CD14-positive monocyte (primary cell): Measurements from ENCODE around the gene FAM90A1. TPM values are rescaled to one million over a fixed set of nuclear protein-coding genes. Genes with fewer than 3 reads are reported as not detected.
"Not testable (repeated sequence)": the region's sequence is repeated elsewhere in the genome, so short reads cannot be mapped to it uniquely, and the experiment has no call there.

Source experiments
- DNase-seq, 3 donors: peaks; one replicate each; pipeline ENCODE4 v3.0.0-alpha.2; 2011 to 2022
- H2AFZ ChIP-seq: 2 replicates; pipeline ENCODE4 v1.6.0; 2012; ENCODE audit warnings: mild to moderate bottlenecking, low read depth, low read length, inconsistent platforms; ENCODE audit not compliant: insufficient read depth, poor library complexity, severe bottlenecking
- H3K27ac ChIP-seq, 2 donors: 1 replicate in 1 of 2; 2 replicates in 1 of 2; pipeline ENCODE4 v1.5.1; 2012 to 2013; ENCODE audit warnings: low read length in 2 of 2, control low read depth in 1 of 2, inconsistent platforms in 1 of 2, low read depth in 1 of 2, mild to moderate bottlenecking in 1 of 2
- H3K27me3 ChIP-seq, 2 donors: one replicate each; pipeline versions ENCODE4 v1.6.0 to v1.6.1; 2011 to 2013; ENCODE audit warnings: low read length in 2 of 2; ENCODE audit not compliant: control insufficient read depth in 2 of 2, insufficient read depth in 2 of 2
- H3K36me3 ChIP-seq, 2 donors: replicated peaks in 1 of 2; 1 replicate in 1 of 2; 2 replicates in 1 of 2; pipeline versions ENCODE4 v1.5.1 to v1.6.1; 2012 to 2013; ENCODE audit warnings: low read length in 2 of 2, control low read depth in 1 of 2, inconsistent platforms in 1 of 2, mild to moderate bottlenecking in 1 of 2; ENCODE audit not compliant: insufficient read depth in 2 of 2, control insufficient read depth in 1 of 2
- H3K4me1 ChIP-seq, 2 donors: 1 replicate in 1 of 2; 2 replicates in 1 of 2; pipeline versions ENCODE4 v1.5.1 to v1.6.1; 2012 to 2013; ENCODE audit warnings: low read length in 2 of 2, control low read depth in 1 of 2, inconsistent platforms in 1 of 2, mild to moderate bottlenecking in 1 of 2, moderate library complexity in 1 of 2; ENCODE audit not compliant: insufficient read depth in 2 of 2, control insufficient read depth in 1 of 2
- H3K4me2 ChIP-seq: replicated peaks from 2 replicates; pipeline ENCODE3; 2012; ENCODE audit warnings: low read length, moderate library complexity, mild to moderate bottlenecking; ENCODE audit not compliant: poor library complexity, severe bottlenecking; ENCODE audit errors: extremely low read depth
- H3K4me3 ChIP-seq, 3 experiments: fragments of 200-600 bp in 1 of 3; sonication (generic) in 1 of 3; replicated peaks in 1 of 3; 1 replicate in 2 of 3; 2 replicates in 1 of 3; pipeline ENCODE4 v1.5.1; 2011 to 2013; ENCODE audit warnings: low read length in 3 of 3, mild to moderate bottlenecking in 3 of 3, control low read depth in 2 of 3, low read depth in 2 of 3, inconsistent platforms in 1 of 3, moderate library complexity in 1 of 3
- H3K79me2 ChIP-seq: 2 replicates; pipeline ENCODE4 v1.6.0; 2012; ENCODE audit warnings: mild to moderate bottlenecking, control low read depth, inconsistent platforms, low read length, moderate library complexity; ENCODE audit not compliant: insufficient read depth
- H3K9ac ChIP-seq: 2 replicates; pipeline ENCODE4 v1.6.0; 2017; ENCODE audit warnings: low read length, mild to moderate bottlenecking; ENCODE audit not compliant: insufficient read depth, poor library complexity, severe bottlenecking
- H3K9me3 ChIP-seq, 2 donors: replicated peaks in 1 of 2; 1 replicate in 1 of 2; 2 replicates in 1 of 2; pipeline versions ENCODE4 v1.5.1 to v1.6.1; 2012 to 2013; ENCODE audit warnings: low read length in 2 of 2, control low read depth in 1 of 2; ENCODE audit not compliant: control insufficient read depth in 1 of 2, insufficient read depth in 1 of 2
- H4K20me1 ChIP-seq: 2 replicates; pipeline ENCODE4 v1.6.0; 2012; ENCODE audit warnings: mild to moderate bottlenecking, low read length, control low read depth, moderate library complexity; ENCODE audit not compliant: insufficient read depth
- H3K27ac Mint-ChIP-seq, 7 donors: one replicate each; pipeline ENCODE4 v1.8.0; 2020; ENCODE audit warnings: mild to moderate bottlenecking in 7 of 7, mixed read lengths in 7 of 7, moderate library complexity in 6 of 7, inconsistent platforms in 2 of 7
- H3K27me3 Mint-ChIP-seq, 3 donors: one replicate each; pipeline ENCODE4 v1.8.0; 2021 to 2022; ENCODE audit warnings: low read depth in 3 of 3, mild to moderate bottlenecking in 3 of 3, mixed read lengths in 3 of 3, moderate library complexity in 3 of 3, inconsistent platforms in 1 of 3
- H3K36me3 Mint-ChIP-seq, 2 donors: one replicate each; pipeline ENCODE4 v1.8.0; 2020; ENCODE audit warnings: mixed read lengths in 2 of 2, inconsistent platforms in 1 of 2, mild to moderate bottlenecking in 1 of 2
- H3K4me1 Mint-ChIP-seq: one replicate; pipeline ENCODE4 v1.8.0; 2020; ENCODE audit warnings: mild to moderate bottlenecking, mixed read lengths
- H3K4me3 Mint-ChIP-seq, 2 donors: one replicate each; pipeline ENCODE4 v1.8.0; 2020; ENCODE audit warnings: mild to moderate bottlenecking in 2 of 2, mixed read lengths in 2 of 2, moderate library complexity in 1 of 2
- H3K9me3 Mint-ChIP-seq, 7 donors: one replicate each; pipeline ENCODE4 v1.8.0; 2020 to 2022; ENCODE audit warnings: mixed read lengths in 7 of 7, mild to moderate bottlenecking in 6 of 7, moderate library complexity in 6 of 7, inconsistent platforms in 2 of 7
- WGBS: methylation state at CpG from one replicate; pipeline ENCODE4 v1.1.5; 2013; ENCODE audit warnings: missing lambda C conversion rate; ENCODE audit not compliant: insufficient coverage; 5-methylcytosine and 5-hydroxymethylcytosine counted together
- intact Hi-C, 2 donors: fragments of 100-400 bp; cut with micrococcal nuclease; formaldehyde crosslinking; loops; one replicate each; pipeline versions ENCODE4 v1.15.0 to v1.15.1; 2023
- polyA plus RNA-seq, 3 donors: library from polyadenylated mRNA; depleted of rRNA in 1 of 3; unstranded in 2 of 3; stranded (reverse) in 1 of 3; fragments of 300-500 nt in 2 of 3; fragments of >200 nt in 1 of 3; fragmentation: Illumina TruSeq in 2 of 3; gene quantifications; 1 replicate in 2 of 3; 2 replicates in 1 of 3; pipeline ENCODE4 v1.2.3, GENCODE V29; 2012 to 2021

FAM90A1 gene
- polyA plus RNA-seq, 3 donors = 0.25 TPM; not detected in 2

GRCh38 chr12:8242622-8242879 is 15.1 kb upstream of the FAM90A1 start:
- Mint-ChIP-seq H3K27me3 (peaks cover 2 to 13% (median 11%) of the 10 kb centered on the region in 3 donors), H3K4me3 (peak overlapping the region; percentile 79 to 88), H3K27ac (peak overlapping the region in 6 of 7 donors; percentile 46 to 86 (median 71)), H3K4me1 (peaks cover 12% of the 10 kb centered on the region)
- peak overlapping the region; percentile 59 for H3K9ac ChIP-seq
- H3K4me2 ChIP-seq = peak overlapping the region; percentile 72
- H4K20me1 ChIP-seq, H3K79me2 ChIP-seq, H3K36me3 ChIP-seq, H3K27me3 ChIP-seq, intact Hi-C loops, H3K9me3 Mint-ChIP-seq, H3K9me3 ChIP-seq, H3K36me3 Mint-ChIP-seq, DNase-seq: not testable (repeated sequence)
- under 1% methylated on average over 28 of the region's 28 CpGs for WGBS
- peak overlapping the region in 1 of 2 donors; percentile 61 for H3K27ac ChIP-seq
- peak overlapping the region; percentile 57 to 86 (median 79) for H3K4me3 ChIP-seq
- H2AFZ ChIP-seq = peak overlapping the region; percentile 85
- peaks cover 9 to 11% of the 10 kb centered on the region in 2 donors for H3K4me1 ChIP-seq

DNA sequence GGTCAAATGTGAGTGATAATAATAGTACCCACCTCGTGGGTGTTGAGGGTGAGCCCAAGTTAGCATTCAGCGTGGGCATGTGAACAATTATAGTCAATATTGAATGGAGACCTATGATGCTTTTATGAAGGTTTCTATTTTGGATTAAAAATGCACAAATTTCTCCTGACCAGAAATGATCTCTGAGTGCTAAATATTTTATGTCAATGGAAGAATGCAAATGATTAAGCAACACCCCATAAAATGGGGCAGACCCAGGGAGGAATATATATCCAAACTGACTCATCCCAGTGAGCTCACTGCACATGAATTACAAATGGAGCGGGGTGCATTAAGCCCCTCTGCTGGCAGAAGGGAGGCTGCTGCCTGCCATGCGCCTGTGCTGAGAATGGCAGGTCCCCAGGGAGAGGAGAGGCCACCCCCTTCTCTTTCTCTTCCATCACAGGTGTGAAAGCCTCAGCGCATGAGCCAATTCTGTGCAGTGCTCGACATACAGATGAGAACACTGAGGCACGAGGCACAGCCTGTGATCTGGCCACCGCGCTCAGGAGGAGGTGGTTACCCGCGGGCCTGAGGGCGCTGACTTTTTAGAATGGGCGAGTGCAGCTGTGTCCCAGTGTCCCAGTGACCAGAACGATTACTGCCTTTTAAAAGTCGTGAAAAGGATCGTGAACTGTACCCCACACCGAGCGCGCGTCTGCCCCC is 14.7 kb upstream of the FAM90A1 start:
- Histone ChIP-seq H2AFZ (peak overlapping the region; percentile 85), H3K27ac (peak overlapping the region in 1 of 2 donors; percentile 61), H3K4me1 (peaks cover 9 to 11% of the 10 kb centered on the region in 2 donors), H3K4me2 (peak overlapping the region; percentile 72), H3K9ac (peak overlapping the region; percentile 59), H3K4me3 (peak overlapping the region; percentile 57 to 86 (median 79))
- H3K79me2 ChIP-seq, H4K20me1 ChIP-seq, H3K9me3 Mint-ChIP-seq, H3K27me3 ChIP-seq, H3K36me3 Mint-ChIP-seq, intact Hi-C loops, H3K36me3 ChIP-seq, H3K9me3 ChIP-seq: not testable (repeated sequence)
- peaks cover 2 to 14% (median 11%) of the 10 kb centered on the region in 3 donors for H3K27me3 Mint-ChIP-seq
- WGBS = 6% methylated on average over 16 of the region's 20 CpGs
- H3K4me1 Mint-ChIP-seq = peaks cover 12% of the 10 kb centered on the region
- H3K4me3 Mint-ChIP-seq = peak overlapping the region; percentile 79 to 88
- DNase-seq = peak in 1 of 3 donors; percentile 32
- peak overlapping the region in 6 of 7 donors; percentile 46 to 86 (median 70) for H3K27ac Mint-ChIP-seq

DNA sequence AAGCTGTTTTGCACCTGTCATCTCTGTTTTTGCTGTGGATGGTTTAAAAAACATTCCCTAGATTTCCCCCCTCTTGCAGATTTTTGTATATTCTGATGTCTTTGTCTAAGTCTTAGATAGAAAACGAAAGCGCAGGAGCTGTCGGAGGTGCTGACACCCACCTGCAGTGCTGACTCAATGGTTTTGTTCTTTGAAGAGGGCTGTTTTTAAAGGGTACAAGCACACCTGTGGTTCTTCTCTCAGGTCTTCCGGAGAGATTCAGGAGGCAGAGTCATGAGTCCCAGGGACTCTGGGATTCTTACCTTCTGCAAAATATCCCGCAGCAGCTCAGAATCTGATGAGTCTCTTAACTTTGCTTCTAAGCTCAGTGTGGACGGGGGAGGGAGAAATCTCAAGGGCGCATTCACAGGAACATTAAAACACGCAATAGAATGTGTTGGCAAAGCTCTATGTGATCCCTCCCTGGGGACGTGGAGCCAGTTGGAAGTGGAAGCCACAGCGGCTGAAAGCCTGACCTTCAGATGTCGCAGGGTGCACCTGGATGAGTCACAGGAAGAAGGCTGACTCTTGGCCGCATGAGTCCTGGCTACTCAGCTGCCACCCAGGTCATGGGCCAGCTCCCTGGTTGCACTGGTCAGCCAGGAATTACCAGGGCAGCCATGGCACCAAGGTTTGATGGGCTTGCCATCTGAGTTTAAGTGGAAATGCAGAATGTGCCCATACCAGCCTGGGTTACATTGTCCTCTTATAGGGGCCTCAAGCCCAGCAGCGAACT is 13.1 kb upstream of the FAM90A1 start:
- H3K36me3 Mint-ChIP-seq, H3K9me3 ChIP-seq, H4K20me1 ChIP-seq, H3K27ac ChIP-seq, DNase-seq, H2AFZ ChIP-seq, intact Hi-C loops, H3K4me2 ChIP-seq, H3K36me3 ChIP-seq, H3K27me3 ChIP-seq, H3K79me2 ChIP-seq, H3K27ac Mint-ChIP-seq, H3K4me3 ChIP-seq, H3K4me3 Mint-ChIP-seq, H3K9ac ChIP-seq, H3K9me3 Mint-ChIP-seq: not testable (repeated sequence)
- WGBS = 100% methylated on average over 1 of the region's 13 CpGs
- Mint-ChIP-seq H3K27me3 (peaks cover 0 to 11% (median 5%) of the 10 kb centered on the region in 3 donors), H3K4me1 (peaks cover 12% of the 10 kb centered on the region)
- peaks cover 9 to 11% of the 10 kb centered on the region in 2 donors for H3K4me1 ChIP-seq

GRCh38 chr12:8237031-8237430 is 9.6 kb upstream of the FAM90A1 start:
- H3K4me3 ChIP-seq, H2AFZ ChIP-seq, H3K9me3 Mint-ChIP-seq, H3K9me3 ChIP-seq, H3K79me2 ChIP-seq, H3K9ac ChIP-seq, H3K36me3 ChIP-seq, DNase-seq, H4K20me1 ChIP-seq, H3K4me2 ChIP-seq, H3K27me3 ChIP-seq, H3K27me3 Mint-ChIP-seq, H3K4me3 Mint-ChIP-seq, H3K4me1 ChIP-seq, H3K27ac ChIP-seq, H3K4me1 Mint-ChIP-seq, H3K36me3 Mint-ChIP-seq: not testable (repeated sequence)
- WGBS = 91% methylated on average over 9 of the region's 12 CpGs
- intact Hi-C loops = loop anchor here in 1 of 2 donors (10.0 kb wide), 1 partner anchor 202 kb away; the partner anchor contains the start of gene FOXJ2
- H3K27ac Mint-ChIP-seq = peak overlapping the region in 1 of 7 donors; percentile 82
